HG02610 (cell line): ENCODE data around the gene MCRIP1.

Experiments
- ATAC-seq: cut with Tn5 transposase; IDR thresholded peaks from one replicate; pipeline ENCODE4 v1.9.1; 2021; ENCODE audit warnings: mild to moderate bottlenecking, moderate library complexity; ENCODE audit not compliant: unreplicated experiment

Gene MCRIP1

DNA sequence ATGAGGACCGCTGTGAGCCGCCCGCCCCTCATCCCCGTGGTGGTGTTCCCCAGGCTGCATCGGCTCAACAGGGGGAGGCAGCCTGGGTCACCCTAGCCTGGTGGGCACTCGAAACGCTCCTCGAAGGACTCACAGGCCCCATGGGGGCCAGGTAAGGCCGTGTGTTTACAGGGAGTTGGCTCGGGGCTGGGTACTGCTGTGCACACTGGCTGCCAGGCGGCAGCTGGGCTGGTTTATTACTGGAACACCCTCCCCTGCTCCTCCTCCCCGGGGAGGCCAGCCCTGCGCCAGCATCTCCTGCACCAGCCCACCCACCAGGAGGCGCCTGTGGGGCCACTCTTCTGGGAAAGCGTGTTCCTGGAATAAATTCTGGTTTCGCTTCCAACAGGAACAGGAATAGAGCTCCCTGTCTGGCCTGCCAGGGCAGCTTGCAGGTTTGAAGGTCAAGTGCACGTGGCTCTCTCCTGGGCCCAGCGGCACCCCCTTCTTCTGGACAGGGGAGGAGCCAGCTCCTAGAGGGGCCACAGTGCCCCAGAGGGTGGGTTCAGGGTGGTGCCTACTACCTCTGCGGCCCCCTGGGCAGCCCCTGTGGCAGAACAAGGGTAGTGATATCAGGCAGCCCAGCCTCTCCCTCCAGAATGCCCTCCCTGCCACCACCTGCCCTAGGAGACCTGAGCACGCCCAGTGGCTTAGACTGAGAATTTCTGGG is 11.3 kb downstream of the MCRIP1 start:
- no peak for ATAC-seq

DNA sequence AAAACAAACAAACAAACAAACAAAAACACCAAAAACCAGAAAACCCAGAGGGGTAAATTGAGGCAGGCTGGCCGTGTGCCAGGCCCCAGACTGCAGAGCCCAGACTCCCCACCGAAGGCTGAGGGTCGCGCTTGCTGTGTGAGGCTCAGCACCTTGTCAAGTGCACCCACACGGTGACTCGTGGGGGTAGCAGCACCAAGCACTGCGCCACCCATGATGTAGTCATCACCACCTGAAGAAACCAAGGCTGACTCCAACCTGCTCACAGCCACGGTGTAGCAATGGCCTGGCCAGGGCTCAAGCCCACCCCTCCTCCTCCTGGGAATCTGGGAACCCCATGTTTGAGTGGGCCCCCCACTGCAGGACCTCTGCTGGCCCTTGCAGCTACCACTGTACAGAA is 11.9 kb downstream of the MCRIP1 start:
- no peak for ATAC-seq

DNA sequence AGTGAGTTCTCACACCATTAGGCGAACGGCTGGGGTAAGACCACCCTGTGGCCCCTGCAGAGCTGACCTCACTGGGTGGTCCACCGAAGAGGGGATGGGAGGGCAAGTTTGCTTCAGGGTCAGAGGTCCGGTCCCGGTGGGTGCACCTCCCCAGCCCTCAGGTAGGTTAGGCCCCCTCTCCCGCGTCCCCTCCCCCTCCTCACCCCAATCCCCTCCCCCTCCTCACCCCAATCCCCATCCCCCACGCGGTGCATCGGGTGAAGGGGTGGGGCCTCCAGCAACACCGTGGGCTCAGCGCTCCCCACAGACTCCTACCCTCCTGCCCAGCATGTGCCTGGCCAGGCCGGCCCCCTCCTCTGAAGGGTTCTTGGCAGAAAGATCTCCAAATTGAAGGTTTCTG is 13.4 kb downstream of the MCRIP1 start:
- ATAC-seq: no peak

DNA sequence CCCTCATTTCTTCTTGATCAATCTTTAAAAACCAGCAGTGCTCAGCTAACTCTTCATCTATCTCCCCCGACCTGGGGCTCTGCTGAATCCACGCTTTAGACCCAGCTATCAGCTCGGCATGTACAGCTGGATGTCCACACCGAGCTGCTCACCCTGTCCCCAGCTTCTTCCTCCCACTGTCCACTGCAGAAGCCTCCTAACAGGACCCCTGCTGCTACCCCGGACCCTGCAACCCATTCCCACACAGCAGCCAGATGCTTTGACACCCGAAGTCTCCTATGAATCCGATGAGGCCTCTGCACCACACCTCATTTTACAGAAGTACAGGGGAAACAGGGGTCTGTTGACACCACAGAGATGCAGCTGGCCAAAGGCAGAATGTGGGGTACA is 15.3 kb downstream of the MCRIP1 start:
- no peak for ATAC-seq

DNA sequence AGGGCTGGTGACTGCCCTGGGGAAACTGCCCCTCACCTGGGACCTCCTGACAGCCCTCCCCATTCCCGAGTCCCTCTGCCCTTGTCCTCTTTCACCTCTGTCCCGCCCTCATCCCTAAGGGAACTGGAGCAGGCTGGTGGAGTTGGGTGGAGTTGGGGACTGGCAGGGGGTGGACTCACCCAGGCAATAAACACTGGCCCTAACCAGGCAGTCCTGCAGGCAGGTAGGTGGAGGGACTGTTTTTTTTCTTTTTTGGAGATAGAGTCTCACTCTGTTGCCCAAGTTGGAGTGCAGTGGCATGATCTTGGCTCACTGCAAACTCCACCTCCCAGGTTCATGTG is 17.5 kb downstream of the MCRIP1 start:
- ATAC-seq: no peak

DNA sequence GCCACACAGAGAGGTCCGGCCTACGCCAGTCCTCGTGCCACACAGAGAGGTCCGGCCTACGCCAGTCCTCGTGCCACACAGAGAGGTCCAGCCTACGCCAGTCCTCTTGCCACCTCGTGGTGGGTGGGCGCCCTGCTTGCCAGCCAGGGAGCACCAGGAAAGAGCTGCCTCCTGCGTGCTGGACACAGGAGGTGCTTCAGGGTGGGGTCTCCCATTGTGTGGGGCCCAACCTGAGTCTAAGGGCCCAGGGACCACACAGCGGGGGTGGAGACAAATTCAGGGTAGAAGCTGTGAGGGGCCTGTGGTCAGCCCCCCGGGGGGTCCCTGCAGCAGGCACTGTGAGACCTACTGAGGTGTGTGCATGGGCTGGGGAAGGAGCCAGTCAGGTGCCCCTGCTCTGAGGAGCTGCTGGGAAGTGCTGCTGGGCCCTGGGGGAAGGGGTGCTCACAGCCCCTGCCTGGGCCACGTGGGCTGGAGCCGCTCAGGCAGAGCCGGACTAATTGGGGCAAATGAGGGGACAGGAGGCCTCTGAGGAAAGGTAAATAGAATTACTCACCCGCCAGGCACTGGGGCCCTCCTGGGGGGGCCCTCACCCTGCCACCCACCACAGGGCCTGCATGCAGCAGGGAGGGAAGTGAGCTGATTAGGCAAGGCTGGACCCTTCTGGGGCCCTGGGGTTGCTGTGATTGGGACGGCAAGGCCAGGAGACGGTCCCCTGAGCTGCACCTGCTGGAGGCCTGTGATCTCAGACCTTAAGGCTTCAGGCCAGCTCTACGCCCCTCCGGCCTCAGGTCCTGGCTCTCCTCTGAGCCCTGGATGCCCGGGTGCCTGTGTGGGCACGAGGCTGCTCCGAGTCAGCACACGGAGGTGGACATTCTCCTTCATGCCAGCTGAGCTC is 18.1 kb downstream of the MCRIP1 start:
- ATAC-seq: no peak

DNA sequence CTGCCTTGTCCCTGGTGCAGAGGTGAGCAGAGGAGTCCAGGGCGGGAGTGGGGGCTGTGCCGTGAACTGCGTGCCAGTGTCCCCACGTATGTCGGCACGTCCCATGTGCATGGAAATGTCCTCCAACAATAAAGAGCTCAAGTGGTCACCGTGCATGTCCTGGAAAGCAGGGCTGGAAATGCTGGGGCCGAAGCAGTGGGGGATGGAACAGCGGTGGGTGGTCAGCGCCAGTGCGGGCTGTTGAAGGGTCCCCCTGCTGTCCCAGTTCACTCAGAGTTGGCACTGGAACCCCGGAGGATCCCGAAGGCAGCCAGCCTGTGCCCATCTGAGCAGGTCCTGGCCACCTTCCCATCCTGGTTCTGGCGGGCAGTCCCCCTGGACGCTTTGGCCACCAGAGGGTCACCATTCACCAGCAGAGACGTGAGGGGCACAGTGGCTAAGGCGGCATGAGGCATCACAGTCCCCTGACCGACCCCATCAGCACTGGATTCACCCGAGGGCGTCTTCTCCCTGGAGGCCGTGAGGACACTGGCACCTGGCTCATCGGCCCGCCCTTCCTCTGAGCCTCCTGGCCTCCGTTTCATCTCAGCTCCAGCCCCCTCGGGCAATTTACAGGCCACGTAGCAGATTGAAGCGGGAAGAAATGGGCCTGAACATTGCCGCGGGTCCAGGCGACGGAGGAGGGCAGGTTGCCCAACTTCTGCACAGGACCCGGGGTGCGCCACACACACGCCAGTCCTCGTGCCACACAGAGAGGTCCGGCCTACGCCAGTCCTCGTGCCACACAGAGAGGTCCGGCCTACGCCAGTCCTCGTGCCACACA is 19.0 kb downstream of the MCRIP1 start:
- no peak for ATAC-seq

DNA sequence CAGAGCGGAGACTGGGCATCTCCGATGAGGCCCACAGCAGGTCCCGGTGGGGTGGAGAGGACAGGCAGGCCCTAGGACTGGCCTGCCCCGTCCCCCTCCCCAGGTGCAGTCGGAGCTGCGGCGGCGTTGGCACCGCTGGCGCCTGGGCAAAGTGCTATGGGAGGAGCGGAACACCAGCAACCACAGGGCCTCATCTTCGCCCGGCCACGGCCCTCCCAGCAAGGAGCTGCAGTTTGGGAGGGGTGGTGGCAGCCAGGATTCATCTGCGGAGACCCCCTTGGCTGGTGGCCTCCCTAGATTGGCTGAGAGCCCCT is 19.8 kb downstream of the MCRIP1 start:
- ATAC-seq: no peak

DNA sequence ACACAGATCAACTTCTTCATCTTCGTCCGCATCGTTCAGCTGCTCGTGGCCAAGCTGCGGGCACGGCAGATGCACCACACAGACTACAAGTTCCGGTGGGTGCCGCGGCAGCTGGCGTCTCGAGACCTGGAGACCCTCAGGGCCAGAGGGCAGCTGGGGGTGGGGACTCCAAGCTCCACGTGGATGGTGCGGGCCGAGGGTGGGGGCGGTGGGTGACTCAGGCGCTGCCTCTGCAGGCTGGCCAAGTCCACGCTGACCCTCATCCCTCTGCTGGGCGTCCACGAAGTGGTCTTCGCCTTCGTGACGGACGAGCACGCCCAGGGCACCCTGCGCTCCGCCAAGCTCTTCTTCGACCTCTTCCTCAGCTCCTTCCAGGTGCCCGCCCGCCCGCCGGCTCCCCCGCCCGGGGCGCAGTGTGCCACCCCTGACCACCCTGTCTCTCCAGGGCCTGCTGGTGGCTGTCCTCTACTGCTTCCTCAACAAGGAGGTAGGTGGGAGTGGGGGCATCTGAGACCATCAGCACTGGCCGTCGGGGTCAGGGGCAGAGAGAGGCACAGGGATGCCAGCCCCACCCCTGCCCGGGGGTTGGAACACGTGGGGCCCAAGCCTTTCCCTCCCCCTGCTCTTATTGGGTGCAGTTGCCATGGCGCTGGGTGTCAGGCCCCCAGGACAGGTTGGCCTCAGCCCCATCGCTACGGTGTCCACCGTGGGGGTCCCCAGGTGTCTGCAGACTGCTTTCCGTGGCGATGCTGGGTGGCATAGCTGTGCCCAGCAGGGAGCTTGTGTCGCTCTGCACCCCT is 20.3 kb downstream of the MCRIP1 start:
- ATAC-seq: no peak

DNA sequence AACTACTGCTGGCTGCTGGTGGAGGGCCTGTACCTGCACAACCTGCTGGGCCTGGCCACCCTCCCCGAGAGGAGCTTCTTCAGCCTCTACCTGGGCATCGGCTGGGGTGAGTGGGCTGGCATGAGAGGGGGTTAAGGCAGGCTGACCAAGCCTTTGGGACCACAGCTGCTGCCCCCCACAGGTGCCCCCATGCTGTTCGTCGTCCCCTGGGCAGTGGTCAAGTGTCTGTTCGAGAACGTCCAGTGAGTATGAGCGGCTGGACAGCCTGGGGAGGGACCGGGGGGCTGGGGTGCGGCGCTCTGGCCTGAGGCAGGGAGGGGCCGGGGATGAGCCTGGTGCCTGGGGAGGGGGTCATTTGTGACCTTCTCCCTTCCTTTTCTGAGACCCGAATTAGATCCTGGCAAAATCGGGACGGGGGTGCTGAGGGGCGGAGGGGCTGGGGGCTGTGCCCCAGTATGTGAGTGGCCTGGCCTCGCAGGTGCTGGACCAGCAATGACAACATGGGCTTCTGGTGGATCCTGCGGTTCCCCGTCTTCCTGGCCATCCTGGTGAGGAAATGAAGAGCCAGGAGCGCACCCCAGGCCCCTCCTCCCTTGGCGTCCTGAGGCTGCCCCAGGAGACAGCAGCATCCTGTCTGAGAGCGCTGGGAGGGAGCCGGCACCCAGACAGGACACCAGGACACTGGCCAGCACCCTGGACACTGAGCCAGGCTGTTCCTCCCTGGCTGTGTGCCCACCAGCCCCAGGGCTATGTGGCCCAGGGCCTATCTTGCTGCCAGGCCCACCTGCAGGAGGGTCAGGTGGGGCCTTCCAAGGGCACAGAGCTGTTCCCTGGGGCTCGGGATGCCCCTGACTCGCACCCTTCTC is 21.2 kb downstream of the MCRIP1 start:
- ATAC-seq: no peak

DNA sequence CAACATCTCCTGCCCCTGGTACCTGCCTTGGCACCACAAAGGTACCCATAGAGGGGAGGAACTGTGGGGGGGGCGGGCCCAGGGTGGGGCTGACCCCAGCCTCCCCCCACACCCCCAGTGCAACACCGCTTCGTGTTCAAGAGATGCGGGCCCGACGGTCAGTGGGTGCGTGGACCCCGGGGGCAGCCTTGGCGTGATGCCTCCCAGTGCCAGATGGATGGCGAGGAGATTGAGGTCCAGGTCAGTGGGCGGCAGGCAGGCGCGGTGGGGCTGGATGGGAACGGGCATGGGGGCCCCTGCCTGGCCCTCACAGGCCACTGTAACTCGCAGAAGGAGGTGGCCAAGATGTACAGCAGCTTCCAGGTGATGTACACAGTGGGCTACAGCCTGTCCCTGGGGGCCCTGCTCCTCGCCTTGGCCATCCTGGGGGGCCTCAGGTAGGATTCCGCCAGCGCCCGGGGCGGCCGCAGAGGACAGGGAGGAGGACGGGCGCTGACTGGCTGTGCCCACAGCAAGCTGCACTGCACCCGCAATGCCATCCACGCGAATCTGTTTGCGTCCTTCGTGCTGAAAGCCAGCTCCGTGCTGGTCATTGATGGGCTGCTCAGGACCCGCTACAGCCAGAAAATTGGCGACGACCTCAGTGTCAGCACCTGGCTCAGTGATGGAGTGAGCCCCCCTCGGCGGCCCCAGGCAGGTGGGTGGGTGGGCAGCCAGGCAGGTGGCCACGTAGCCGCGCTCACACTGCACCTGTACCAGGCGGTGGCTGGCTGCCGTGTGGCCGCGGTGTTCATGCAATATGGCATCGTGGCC is 22.0 kb downstream of the MCRIP1 start:
- no peak for ATAC-seq

DNA sequence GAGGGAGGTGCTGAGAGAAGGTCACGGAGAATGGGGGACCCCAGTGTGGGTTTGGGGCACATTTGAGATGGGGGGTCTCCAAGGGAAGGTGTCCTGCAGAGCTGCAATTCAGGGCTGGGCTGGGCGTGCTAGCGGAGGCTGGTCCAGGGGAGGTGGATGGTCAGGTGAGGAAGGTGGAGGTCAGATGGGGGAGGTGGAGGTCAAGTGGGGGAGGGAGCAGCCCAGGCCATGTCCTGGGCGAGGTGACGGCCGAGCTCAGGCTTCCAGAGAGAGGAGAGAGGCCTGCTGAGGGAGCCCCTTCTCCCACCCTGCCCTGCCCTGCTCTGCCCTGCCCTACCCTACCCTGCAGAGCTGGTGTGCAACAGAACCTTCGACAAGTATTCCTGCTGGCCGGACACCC is 22.6 kb downstream of the MCRIP1 start:
- ATAC-seq: no peak

DNA sequence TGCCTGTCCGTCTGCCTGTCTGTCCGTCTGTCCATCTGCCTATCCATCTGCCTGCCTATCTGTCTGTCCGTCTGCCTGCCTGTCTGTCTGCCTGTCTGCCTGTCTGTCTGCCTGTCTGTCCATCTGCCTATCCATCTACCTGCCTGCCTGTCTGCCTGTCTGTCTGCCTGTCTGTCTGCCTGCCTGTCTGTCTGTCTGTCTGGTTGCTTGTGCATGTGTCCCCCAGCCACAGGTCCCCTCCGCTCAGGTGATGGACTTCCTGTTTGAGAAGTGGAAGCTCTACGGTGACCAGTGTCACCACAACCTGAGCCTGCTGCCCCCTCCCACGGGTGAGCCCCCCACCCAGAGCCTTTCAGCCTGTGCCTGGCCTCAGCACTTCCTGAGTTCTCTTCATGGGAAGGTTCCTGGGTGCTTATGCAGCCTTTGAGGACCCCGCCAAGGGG is 23.5 kb downstream of the MCRIP1 start:
- ATAC-seq: no peak

DNA sequence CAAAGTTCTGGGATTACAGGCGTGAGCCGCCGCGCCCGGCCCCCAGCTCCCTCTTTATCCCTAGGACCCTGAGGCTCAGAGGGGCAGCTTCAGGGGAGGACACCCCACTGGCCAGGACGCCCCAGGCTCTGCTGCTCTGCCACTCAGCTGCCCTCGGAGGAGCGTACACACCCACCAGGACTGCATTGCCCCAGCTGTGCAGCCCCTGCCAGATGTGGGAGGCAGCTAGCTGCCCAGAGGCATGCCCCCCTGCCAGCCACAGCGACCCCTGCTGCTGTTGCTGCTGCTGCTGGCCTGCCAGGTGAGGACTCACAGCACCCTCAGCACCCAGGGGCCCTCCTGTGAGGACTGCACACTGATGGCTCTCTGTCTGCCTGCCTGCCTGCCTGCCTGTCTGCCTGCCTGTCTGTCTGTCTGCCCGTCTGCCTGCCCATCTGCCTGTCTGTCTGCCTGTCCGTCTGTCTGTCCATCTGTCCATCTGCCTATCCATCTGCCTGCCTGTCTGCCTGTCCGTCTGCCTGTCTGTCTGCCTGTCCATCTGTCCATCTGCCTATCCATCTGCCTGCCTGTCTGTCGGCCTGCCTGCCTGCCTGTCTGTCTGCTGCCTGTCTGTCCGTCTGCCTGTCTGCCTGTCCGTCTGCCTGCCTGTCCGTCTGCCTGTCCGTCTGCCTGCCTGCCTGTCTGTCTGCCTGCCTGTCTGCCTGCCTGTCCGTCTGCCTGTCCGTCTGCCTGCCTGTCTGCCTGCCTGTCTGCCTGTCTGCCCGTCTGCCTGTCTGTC is 24.1 kb downstream of the MCRIP1 start:
- ATAC-seq: no peak

DNA sequence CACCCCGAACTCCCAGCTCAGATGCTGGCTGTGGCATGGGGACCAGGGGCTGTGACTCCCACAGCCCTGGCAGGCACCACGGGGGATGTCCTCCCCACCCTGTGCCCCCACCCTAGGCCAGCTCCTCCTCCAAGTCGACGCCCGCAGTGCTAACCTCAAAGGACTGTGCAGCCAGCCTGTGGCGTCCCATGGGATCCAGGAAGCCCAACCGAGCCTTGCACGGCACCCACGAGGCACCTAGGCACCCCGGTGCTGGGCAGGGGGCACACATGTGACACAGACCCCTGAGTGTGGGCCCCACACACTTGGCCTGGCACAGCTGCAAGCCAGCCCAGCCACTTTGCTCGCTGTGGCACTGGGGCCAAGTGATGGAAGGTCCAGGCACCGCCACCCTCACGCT is 25.3 kb downstream of the MCRIP1 start:
- no peak for ATAC-seq

DNA sequence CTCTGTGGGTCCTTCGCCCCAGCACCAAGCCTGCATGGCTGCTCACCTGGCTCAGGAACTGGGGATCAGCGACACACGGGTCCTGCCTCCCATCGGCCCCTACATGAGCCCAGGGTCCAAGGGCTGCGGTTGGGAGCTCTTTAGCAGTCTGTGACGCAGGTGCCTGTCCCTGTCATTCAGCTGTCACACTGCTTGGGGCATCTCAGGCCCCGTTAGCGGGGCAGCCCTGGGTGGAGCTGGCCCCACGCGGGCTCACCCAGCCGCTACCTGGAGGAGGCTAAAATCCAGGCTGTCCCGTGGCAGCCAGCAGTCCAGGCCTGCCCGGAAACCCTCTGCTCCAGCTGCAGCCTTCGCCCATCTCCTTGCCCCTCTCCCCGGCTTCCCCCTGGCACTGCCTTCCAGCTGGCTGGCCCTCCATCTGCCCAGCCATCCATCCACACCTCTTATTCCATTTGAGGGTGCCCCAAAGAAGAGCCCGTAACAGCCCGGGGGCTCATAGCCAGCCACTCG is 25.8 kb downstream of the MCRIP1 start:
- no peak for ATAC-seq

DNA sequence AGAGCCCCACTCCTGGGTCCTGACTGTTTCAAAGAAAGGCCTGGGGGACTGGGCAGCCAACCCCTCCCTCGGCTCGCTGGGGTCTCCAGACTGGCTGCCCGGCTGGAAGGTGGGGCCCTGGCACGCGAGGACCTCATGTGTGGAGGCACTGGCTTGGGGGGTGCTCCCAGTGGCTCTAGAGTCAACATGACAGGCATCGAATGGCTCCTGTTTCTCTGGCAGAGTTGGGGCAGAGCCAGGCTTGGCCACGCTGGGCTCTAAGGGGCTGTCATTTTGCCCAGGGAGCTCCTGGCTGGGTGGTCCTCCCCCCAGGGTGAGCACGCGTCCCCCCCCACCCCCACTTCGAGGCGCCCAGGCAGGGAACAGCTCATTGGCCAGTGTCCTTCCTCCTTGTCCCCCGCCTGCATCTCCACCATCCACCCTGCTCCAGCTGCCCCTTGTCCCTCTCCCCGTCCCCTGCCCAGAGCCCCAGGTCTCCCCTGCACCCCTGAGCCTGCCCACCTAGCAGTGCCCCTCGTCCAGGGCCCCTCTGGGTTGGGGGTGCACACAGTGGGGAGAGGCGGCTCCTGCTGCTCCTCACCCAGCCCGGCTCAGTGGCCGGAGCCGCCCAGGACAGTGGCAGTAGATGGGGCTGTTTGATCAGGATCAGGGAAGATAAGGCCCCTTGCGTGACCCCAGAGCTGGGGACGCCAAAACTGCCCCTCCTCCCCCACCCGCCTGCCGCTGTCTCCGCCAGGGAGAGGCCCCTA is 26.5 kb downstream of the MCRIP1 start:
- ATAC-seq: no peak
